Right cardiac atrium (tissue), 5 donors: Measurements from ENCODE around the gene MIPEP. TPM values are rescaled to one million over a fixed set of nuclear protein-coding genes. Genes with fewer than 3 reads are reported as not detected.

Source experiments
- ATAC-seq, 2 donors: fragments of 200-7000 bp; cut with Tn5 transposase; one replicate each; pipeline versions ENCODE4 v1.8.0 to v1.9.1; 2020; ENCODE audit warnings: moderate library complexity in 2 of 2, mild to moderate bottlenecking in 1 of 2
- DNase-seq, 3 donors: peaks; one replicate each; pipeline ENCODE4 v3.0.0-alpha.2; 2020
- H3K27ac ChIP-seq: one replicate; pipeline ENCODE4 v1.5.1; 2013; ENCODE audit warnings: mild to moderate bottlenecking, low read length, control low read depth, moderate library complexity
- H3K27me3 ChIP-seq: one replicate; pipeline ENCODE4 v1.6.1; 2013; ENCODE audit not compliant: control insufficient read depth, insufficient read depth
- H3K4me1 ChIP-seq: one replicate; pipeline ENCODE4 v1.6.1; 2013; ENCODE audit warnings: low read length; ENCODE audit not compliant: control insufficient read depth, insufficient read depth
- H3K4me3 ChIP-seq: one replicate; pipeline ENCODE4 v1.5.1; 2013; ENCODE audit warnings: low read length, control low read depth
- H3K9me3 ChIP-seq: one replicate; pipeline ENCODE4 v1.6.1; 2013; ENCODE audit warnings: low read length; ENCODE audit not compliant: control insufficient read depth
- WGBS: extraction: QIAGEN DNeasy Blood & Tissue Kit; methylation state at CpG from one replicate; pipeline ENCODE4 v1.1.7; 2013; 5-methylcytosine and 5-hydroxymethylcytosine counted together
- intact Hi-C, 4 donors: fragments of 100-400 bp; cut with DNase I; formaldehyde crosslinking; loops; one replicate each; pipeline versions ENCODE4 v1.11.0 to v1.14.0; 2022 to 2023
- polyA plus RNA-seq: library from polyadenylated mRNA; stranded (reverse); fragments of 200-250 nt; gene quantifications from one replicate; pipeline ENCODE4 v1.2.3, GENCODE V29; 2013
- total RNA-seq, 4 donors: library from RNA; stranded (reverse); fragmentation: NEBNext Ultra II Directional; extraction: Animal tissue kit (Norgen Biotek cat#: 25700); gene quantifications; one replicate each; pipeline ENCODE4 v1.2.1, GENCODE V29; 2021
- donor health status: healthy with polysubstance abuse.
- donor health status: DM: no; HTN: yes; CAD: no.
- donor health status: DM: no; HTN: no; CAD: no.
- donor health status: DM: no; HTN: yes; CAD: no; lungs with severe emphysema.
- donor health status: DM: yes; HTN: yes; CAD: no.

The MIPEP gene
- total and polyA plus RNA-seq, 5 donors, result 70.2 to 298 (median 162) TPM

GRCh38 chr13:23792680-23793079 lies 96.5 kb downstream of the MIPEP start:
- intact Hi-C loops, result no loop called here
- ATAC-seq (no peak), DNase-seq (no peak)
- peaks cover 13% of the 10 kb centered on the region for H3K4me1 ChIP-seq
- H3K27ac ChIP-seq, result no peak overlapping the region
- H3K27me3 ChIP-seq, result no peaks in the 10 kb centered on the region
- 87% methylated on average over 1 of the region's 1 CpG for WGBS
- no peaks in the 10 kb centered on the region for H3K9me3 ChIP-seq
- no peak overlapping the region for H3K4me3 ChIP-seq

GRCh38 chr13:23790577-23791170 lies 98.5 kb downstream of the MIPEP start:
- H3K27ac ChIP-seq, result peak overlapping the region; percentile 94
- intact Hi-C loops, result no loop called here
- WGBS, result 59% methylated on average over 2 of the region's 2 CpGs
- DNase-seq (no peak), ATAC-seq (peak; percentile 59 to 78)
- no peaks in the 10 kb centered on the region for H3K9me3 ChIP-seq
- H3K4me1 ChIP-seq, result peaks cover 13% of the 10 kb centered on the region
- no peak overlapping the region for H3K4me3 ChIP-seq
- H3K27me3 ChIP-seq, result no peaks in the 10 kb centered on the region

- Histone ChIP-seq H3K27ac (peak overlapping the region; percentile 94), H3K4me1 (peaks cover 13% of the 10 kb centered on the region), H3K4me3 (no peak overlapping the region), H3K9me3 (no peaks in the 10 kb centered on the region), H3K27me3 (no peaks in the 10 kb centered on the region)
- WGBS, result 71% methylated on average over 10 of the region's 10 CpGs
- intact Hi-C loops, result no loop called here
- DNase-seq (no peak), ATAC-seq (peak; percentile 52 to 63)
Measured at GRCh38 chr13:23789576-23790346, 99.4 kb downstream of the MIPEP start.

- Histone ChIP-seq H3K4me1 (peaks cover 11% of the 10 kb centered on the region), H3K9me3 (no peaks in the 10 kb centered on the region), H3K27ac (peak overlapping the region; percentile 15), H3K4me3 (no peak overlapping the region), H3K27me3 (no peaks in the 10 kb centered on the region)
- intact Hi-C loops, result no loop called here
- ATAC-seq, result peak in 1 of 2 donors; percentile 13
- DNase-seq, result no peak
- WGBS, result 71% methylated on average over 2 of the region's 2 CpGs
Measured at GRCh38 chr13:23788459-23788858, 100.7 kb downstream of the MIPEP start.

GRCh38 chr13:23787464-23787863 lies 101.7 kb downstream of the MIPEP start:
- peaks cover 11% of the 10 kb centered on the region for H3K4me1 ChIP-seq
- H3K9me3 ChIP-seq, result no peaks in the 10 kb centered on the region
- no peak overlapping the region for H3K27ac ChIP-seq
- no peak overlapping the region for H3K4me3 ChIP-seq
- H3K27me3 ChIP-seq, result no peaks in the 10 kb centered on the region
- intact Hi-C loops, result no loop called here
- ATAC-seq (no peak), DNase-seq (no peak)
- 76% methylated on average over 4 of the region's 4 CpGs for WGBS

GRCh38 chr13:23786607-23787006 lies 102.6 kb downstream of the MIPEP start:
- H3K4me3 ChIP-seq, result no peak overlapping the region
- no peaks in the 10 kb centered on the region for H3K9me3 ChIP-seq
- peaks cover 11% of the 10 kb centered on the region for H3K4me1 ChIP-seq
- no peak for DNase-seq
- WGBS, result 78% methylated on average over 3 of the region's 3 CpGs
- H3K27ac ChIP-seq, result no peak overlapping the region
- intact Hi-C loops, result no loop called here
- H3K27me3 ChIP-seq, result no peaks in the 10 kb centered on the region
- ATAC-seq, result no peak

GRCh38 chr13:23778879-23779278 lies 110.3 kb downstream of the MIPEP start:
- H3K9me3 ChIP-seq, result no peaks in the 10 kb centered on the region
- no peak overlapping the region for H3K27ac ChIP-seq
- H3K27me3 ChIP-seq, result no peaks in the 10 kb centered on the region
- no peaks in the 10 kb centered on the region for H3K4me1 ChIP-seq
- intact Hi-C loops, result no loop called here
- ATAC-seq, result no peak
- DNase-seq, result no peak
- no peak overlapping the region for H3K4me3 ChIP-seq
- 77% methylated on average over 1 of the region's 1 CpG for WGBS

GRCh38 chr13:23778002-23778652 lies 111.1 kb downstream of the MIPEP start:
- H3K9me3 ChIP-seq, result no peaks in the 10 kb centered on the region
- intact Hi-C loops, result no loop called here
- 64% methylated on average over 2 of the region's 2 CpGs for WGBS
- no peak for ATAC-seq
- no peak overlapping the region for H3K4me3 ChIP-seq
- H3K27me3 ChIP-seq, result no peaks in the 10 kb centered on the region
- no peak overlapping the region for H3K27ac ChIP-seq
- H3K4me1 ChIP-seq, result no peaks in the 10 kb centered on the region
- DNase-seq, result peak in 1 of 3 donors; percentile 52

- DNase-seq (no peak), ATAC-seq (no peak)
- WGBS, result 26% methylated on average over 1 of the region's 1 CpG
- Histone ChIP-seq H3K4me3 (no peak overlapping the region), H3K27ac (no peak overlapping the region), H3K4me1 (no peaks in the 10 kb centered on the region), H3K27me3 (no peaks in the 10 kb centered on the region), H3K9me3 (no peaks in the 10 kb centered on the region)
- intact Hi-C loops, result no loop called here
Measured at GRCh38 chr13:23777575-23777870, 111.7 kb downstream of the MIPEP start.

- Histone ChIP-seq H3K27me3 (no peaks in the 10 kb centered on the region), H3K27ac (no peak overlapping the region), H3K4me3 (no peak overlapping the region), H3K9me3 (no peaks in the 10 kb centered on the region), H3K4me1 (no peaks in the 10 kb centered on the region)
- ATAC-seq (no peak), DNase-seq (no peak)
- intact Hi-C loops, result no loop called here
- 75% methylated on average over 3 of the region's 3 CpGs for WGBS
Measured at GRCh38 chr13:23776698-23777574, 112.3 kb downstream of the MIPEP start.

- intact Hi-C loops, result no loop called here
- no peak for ATAC-seq
Measured at GRCh38 chr13:23772717-23773116, 116.5 kb downstream of the MIPEP start.

More at GRCh38 chr13:23772717-23773116, 116.5 kb downstream of the MIPEP start:
- no peaks in the 10 kb centered on the region for H3K27me3 ChIP-seq
- WGBS, result 49% methylated on average over 2 of the region's 2 CpGs
- no peak overlapping the region for H3K27ac ChIP-seq
- no peaks in the 10 kb centered on the region for H3K9me3 ChIP-seq
- no peaks in the 10 kb centered on the region for H3K4me1 ChIP-seq
- H3K4me3 ChIP-seq, result no peak overlapping the region
- DNase-seq, result no peak
